GM19099 (cell line): ENCODE measurements around the gene KCP.
A peak's percentile ranks its signal among the peaks of the same experiment; 100 is the strongest.

Experiments used
- POLR2A ChIP-seq: IDR thresholded peaks from 3 replicates; pipeline ENCODE4 v1.6.1; 2011; ENCODE audit warnings: low read depth; ENCODE audit not compliant: insufficient read length; ENCODE audit errors: extremely low read depth

KCP gene

GRCh38 chr7:128910569-128910945, at the start of gene KCP:
Gene KCP, minus strand, starts transcription at chr7:128910709. Its CDS starts 33 bp downstream, at chr7:128910676.
- TF ChIP-seq POLR2A: no peak

DNA sequence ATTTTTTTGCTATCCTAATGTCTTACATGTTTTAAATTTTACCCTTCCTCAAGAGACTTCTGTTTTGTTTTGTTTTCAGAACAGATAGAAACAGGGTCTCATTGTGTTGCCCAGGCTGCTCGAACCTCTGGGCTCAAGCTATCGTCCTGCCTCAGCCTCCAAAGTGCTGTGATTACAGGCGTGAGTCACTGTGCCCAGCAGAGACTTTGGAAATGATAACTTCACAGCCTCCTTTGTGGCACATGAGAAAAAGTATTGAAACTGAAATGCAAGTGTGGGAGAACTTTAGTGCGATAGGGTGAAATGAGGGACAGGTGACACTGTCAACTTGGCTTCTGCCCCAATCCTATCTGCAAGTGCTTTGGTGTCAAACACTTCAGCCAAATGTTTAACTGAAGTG, 48.8 kb upstream of the KCP start:
- TF ChIP-seq POLR2A: no peak

GRCh38 chr7:128955981-128956380, 45.5 kb upstream of the KCP start:
- no peak for TF ChIP-seq POLR2A

DNA sequence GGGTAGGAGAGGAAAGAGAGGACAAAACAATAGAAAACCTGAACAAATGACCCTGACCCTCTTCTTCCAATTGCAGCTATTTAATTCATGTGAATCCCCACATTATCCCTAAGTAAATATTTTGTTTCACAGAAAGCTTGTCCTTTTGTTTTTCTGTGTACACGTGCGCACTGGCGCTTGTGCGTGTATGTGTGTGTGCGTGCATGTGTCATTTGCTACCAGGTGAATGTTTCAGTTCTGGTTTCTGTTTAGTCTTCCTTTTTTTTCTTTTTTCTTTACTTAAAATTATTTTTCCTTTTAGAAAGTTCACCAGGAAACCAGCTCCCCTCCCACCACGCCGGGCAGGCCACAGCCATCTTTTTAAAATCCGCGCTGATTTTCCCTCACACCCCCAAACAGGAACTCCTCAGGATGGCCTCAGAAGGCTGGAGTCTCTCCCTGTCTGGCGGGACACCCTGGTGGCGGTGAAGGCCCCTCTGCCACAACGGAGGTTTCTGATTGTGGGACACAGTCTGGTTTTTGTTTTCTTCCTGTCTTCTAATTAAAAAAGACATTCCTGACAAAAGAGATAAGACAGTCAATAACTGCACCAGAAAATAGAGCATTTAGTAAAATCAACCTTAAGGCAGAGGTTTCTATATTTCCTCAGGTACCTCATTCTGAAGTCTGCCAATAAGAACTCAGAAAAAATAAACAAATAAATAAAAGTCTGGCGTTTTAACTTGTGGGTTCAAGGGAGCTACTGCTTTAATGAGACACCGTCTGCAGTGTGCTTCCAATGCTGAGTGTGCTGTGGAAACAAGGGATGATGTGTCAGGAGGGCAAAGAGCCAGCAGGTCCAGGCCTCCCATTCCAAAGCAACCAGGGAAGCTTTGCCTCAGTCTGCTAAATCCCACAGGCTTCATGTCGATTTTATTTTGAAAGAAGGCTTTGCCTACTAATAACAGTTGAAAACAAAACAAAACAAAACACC, 44.6 kb upstream of the KCP start:
- no peak for TF ChIP-seq POLR2A

DNA sequence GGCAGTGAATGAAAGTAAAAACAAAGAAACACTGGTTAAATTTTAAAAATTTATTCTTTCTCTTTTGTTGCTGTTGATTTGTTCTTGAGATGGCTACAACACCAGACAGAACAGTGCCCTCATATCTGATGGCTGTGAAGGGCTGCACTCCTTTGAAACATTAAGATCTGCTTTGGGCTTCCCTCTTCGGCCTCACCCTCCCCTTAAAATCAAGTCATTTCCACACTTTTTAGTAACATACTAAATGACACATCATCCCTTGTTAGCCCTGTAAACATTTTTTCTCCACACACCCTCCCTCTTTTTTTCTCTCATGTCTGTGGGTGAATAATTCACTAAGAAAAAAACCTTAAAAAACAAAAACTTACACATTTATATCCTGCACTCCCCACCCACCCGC, 43.6 kb upstream of the KCP start:
- TF ChIP-seq POLR2A: no peak

DNA sequence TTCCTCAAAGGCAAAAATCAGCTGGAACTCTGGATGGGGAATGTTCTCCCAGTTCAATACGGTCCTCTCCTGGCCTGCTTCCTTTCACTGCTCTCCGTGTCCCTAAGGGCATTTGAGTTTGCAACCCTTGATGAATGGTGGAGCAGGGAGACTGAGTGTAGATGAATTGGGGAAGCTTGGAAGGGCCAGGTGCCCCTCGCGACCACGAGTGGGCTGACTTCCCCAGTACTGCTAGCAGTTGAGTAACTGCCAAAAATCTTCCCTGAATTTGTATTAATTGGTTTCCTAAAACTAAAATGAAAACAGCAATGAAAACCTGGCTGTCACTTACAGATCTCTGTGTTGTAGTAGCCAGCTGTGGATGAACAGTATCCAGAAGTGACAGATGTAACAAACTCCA, 40.8 kb upstream of the KCP start:
- TF ChIP-seq POLR2A: no peak

DNA sequence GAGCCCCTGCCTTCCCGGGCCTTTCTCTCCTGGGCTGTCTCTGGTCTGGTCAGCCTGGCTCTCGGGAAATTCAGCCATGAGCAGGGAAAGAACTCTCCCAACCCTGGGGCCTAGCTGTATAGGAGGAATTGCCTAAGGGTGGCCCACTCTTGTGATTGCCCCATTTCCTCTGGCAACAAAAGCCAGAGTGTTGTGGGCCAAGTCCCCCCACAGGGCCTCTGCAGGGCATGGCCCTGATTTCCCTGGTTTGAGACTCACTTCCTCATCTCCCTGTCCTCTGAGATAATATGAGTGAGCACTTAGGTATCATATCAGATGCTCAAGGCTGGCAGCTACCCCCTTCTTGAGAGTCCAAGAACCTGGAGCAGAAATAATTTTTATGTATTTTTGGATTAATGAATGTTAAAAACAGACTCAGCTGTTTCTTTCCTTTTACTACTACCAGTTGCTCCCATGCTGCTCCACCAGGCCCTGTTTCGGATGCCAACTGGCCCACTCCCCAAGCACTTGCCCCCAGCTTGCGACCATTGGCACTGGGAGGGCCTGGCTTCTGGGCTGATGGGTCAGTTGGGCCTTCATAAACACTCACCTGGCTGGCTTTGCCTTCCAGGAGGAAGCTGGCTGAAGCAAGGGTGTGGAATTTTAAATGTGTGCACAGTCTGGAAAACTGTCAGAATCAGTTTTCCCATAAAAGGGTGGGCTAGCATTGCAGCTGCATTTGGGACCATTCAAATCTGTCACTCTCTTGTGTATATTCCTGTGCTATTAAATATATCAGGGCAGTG, 38.7 kb upstream of the KCP start:
- peak; percentile 21 for TF ChIP-seq POLR2A

DNA sequence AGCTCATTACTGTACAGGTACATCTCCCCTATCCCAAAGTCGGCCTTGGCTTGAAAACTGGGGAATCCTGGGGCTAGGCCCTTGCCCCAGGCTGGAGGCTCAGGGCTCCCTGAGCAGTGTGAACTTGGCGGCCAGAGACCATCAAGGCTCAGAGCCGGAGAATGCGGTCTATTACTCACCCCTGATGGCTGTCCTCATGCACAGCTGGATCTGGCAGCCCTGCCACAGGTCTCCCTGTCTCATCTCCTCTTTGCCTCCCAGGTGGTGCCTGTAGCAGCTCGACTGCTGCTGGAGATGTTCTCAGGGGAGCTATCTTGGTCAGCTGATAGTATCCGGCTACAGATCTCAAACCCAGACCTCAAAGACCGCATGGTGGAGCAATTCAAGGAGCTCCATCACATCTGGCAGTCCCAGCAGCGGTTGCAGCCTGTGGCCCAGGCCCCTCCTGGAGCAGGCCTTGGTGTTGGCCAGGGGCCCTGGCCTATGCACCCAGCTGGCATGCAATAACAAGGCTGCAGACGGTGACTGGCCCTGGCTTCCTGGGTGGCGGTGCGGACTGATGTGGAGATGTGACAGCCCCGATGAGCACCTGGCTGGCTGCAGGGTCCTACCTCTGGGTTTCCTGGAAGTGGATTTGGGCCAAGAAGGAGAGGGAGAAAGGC, 37.9 kb upstream of the KCP start:
- TF ChIP-seq POLR2A: no peak

DNA sequence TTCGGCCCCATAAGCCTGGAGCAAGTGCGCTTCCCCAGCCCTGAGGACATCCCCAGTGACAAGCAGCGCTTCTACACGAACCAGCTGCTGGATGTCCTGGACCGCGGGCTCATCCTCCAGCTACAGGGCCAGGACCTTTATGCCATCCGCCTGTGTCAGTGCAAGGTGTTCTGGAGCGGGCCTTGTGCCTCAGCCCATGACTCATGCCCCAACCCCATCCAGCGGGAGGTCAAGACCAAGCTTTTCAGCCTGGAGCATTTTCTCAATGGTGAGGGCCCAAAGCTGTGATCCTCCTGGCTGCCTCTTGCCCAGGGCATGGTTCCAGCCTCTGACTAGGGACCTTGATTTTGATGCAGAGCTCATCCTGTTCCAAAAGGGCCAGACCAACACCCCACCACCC, 37.3 kb upstream of the KCP start:
- no peak for TF ChIP-seq POLR2A

- TF ChIP-seq POLR2A: no peak
Measured at GRCh38 chr7:128946936-128947830, 36.7 kb upstream of the KCP start.

DNA sequence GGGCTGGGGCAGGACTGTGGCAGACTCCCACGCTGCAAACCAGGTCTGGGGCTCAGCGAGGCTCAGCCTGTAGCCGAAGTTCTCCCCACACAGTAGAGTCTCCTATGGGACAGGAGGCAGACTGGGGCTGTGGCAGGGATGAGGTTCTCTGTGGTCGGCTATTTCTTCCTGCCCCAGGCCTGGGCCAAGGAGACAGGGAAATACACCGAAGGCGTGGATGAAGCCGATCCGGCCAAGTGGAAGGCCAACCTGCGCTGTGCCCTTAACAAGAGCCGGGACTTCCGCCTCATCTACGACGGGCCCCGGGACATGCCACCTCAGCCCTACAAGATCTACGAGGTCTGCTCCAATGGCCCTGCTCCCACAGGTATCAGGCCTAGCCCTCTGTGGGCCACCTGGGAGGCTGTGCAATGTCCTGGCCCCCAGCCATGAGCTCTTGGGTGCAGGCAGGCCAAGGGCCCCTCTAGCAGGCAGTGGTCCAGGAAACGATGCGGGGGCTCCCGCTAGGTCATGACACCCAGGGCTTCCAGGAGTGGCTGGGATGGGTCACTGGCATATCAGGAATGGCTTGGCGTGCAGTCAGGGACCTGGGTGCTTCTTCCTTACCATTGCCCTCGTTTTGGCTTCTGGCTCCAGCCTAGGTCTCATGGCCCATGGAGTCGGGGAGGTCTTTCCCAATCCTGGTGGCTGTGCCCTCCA, 35.3 kb upstream of the KCP start:
- no peak for TF ChIP-seq POLR2A

GRCh38 chr7:128944487-128945236, 34.2 kb upstream of the KCP start:
- no peak for TF ChIP-seq POLR2A

GRCh38 chr7:128941946-128942526, 31.5 kb upstream of the KCP start:
- TF ChIP-seq POLR2A: no peak

GRCh38 chr7:128941323-128941890, 30.9 kb upstream of the KCP start:
- no peak for TF ChIP-seq POLR2A
